PC-3 (cell line): Measurements from ENCODE around the gene MTFMT.

Experiments used
- CTCF ChIP-seq: fragments of 300-600 bp; sonication (generic); conservative IDR thresholded peaks from 2 replicates; pipeline ENCODE4 v1.5.1; 2017; ENCODE audit warnings: antibody characterized with exemption, low read depth, mild to moderate bottlenecking, low read length
- EZH2 ChIP-seq: fragments of 300-600 bp; sonication (generic); IDR thresholded peaks from one replicate; pipeline ENCODE4 v1.6.1; 2017; ENCODE audit warnings: antibody characterized with exemption, mild to moderate bottlenecking, low read length; ENCODE audit not compliant: unreplicated experiment
- EZH2phosphoT487 ChIP-seq: fragments of 300-600 bp; sonication (generic); IDR thresholded peaks from 2 replicates; pipeline ENCODE4 v1.6.1; 2018; ENCODE audit warnings: mild to moderate bottlenecking, antibody characterized with exemption, low read length, borderline replicate concordance

GRCh38 chr15:65042776-65043327 lies 13.4 kb upstream of the MTFMT start:
- TF ChIP-seq CTCF (no peak), EZH2 (no peak), EZH2phosphoT487 (no peak)
